ENCODE data around the gene TIAL1. TPM values are rescaled to one million over a fixed set of nuclear protein-coding genes. Genes with fewer than 3 reads are reported as not detected.

The TIAL1 gene
- total and polyA plus RNA-seq, 2 of the 4 experiments (the other 2 are of a cell fraction) = 28.0 to 83.5 TPM

DNA sequence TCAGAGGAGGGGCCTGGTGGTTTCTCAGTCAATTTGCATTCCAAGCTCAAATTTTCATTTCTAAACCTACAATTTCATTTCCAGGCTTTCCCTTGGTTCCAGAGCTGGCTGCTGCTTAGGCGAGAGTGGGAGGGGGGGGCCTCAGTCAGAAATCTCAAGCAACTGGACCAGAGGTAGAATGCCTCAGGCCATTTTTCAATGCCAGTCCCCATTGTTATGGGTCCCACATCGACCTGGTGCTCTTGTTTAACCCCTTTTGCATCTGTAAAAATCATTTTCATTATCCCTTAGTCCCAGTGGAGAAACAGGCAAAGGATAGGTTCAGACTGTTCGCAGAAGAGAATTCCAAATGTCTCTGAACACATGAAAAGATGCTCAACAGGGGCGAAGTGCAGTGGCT lies 40.9 kb upstream of the TIAL1 start (continued):
- no peak for TF ChIP-seq RAD21 (IDR thresholded peaks at IDR 0.05; ENCODE audit: low read length)

DNA sequence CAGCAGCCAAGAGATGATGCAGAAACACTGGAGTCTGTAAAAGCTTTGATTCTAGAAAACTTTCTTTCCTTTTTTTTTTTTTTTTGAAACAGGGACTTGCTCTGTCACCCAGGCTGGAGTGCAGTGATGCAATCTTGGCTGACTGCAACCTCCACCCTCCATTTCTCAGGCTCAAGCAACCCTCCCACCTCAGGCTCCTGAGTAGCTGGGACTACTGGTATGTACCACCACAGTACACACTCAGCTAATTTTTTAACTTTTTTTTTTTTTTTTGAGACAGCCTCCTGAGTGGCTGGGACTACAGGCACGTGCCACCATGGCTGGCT lies 37.4 kb upstream of the TIAL1 start:
- no peak for DNase-seq
- ChIA-PET CTCF (interaction anchor here (1.1 kb wide), 1 partner anchor 37 kb away, joined by 5 read pairs; the partner anchor contains the start of gene TIAL1), POLR2A (ENCODE audit: unreplicated experiment) (no interaction called here)
- Histone ChIP-seq H3K36me3 (ENCODE audit: control insufficient read depth, insufficient read depth, low read length) (no peaks in the 10 kb centered on the region), H3K4me1 (ENCODE audit: control insufficient read depth, insufficient read depth, low read length) (no peaks in the 10 kb centered on the region), H2AK5ac (ENCODE audit: low read depth, low read length) (no peak overlapping the region), H4K8ac (ENCODE audit: low read depth in 2 of 2, low read length in 2 of 2) (no peak overlapping the region), H3K4me3 (ENCODE audit: insufficient read depth, low read depth, low read length) (no peak overlapping the region), H3K56ac (ENCODE audit: extremely low read depth, insufficient read depth, low read length) (no peak overlapping the region), H4K20me1 (ENCODE audit: insufficient read depth, low read length) (no peaks in the 10 kb centered on the region), H2AK9ac (replicated peaks; ENCODE audit: low read depth, low read length, poor library complexity) (no peak overlapping the region), H3K27me3 (ENCODE audit: control insufficient read depth, insufficient read depth, low read length) (no peaks in the 10 kb centered on the region; the same call in none of the 2 replicates), H3K9me1 (ENCODE audit: insufficient read depth, low read length) (no peaks in the 10 kb centered on the region; the same call in 1 of the 2 replicates), H4K5ac (ENCODE audit: low read depth, low read length) (no peak overlapping the region), H3K79me1 (ENCODE audit: low read depth in 1 of 2, low read length in 2 of 2) (no peaks in the 10 kb centered on the region), H3K18ac (ENCODE audit: low read depth, low read length) (no peak overlapping the region), H2BK5ac (ENCODE audit: low read depth, low read length, poor library complexity, severe bottlenecking) (no peak overlapping the region), H2AFZ (replicated peaks; ENCODE audit: low read length, poor library complexity) (no peak overlapping the region), H3K14ac (replicated peaks; ENCODE audit: low read depth, low read length) (no peak overlapping the region), H3K9ac (ENCODE audit: low read depth, low read length) (no peak overlapping the region), H3K27ac (ENCODE audit: insufficient read depth, low read length) (no peak overlapping the region), H2BK20ac (ENCODE audit: low read depth, low read length) (no peak overlapping the region), H2BK120ac (ENCODE audit: low read depth, low read length) (no peak overlapping the region), H3K23ac (ENCODE audit: low read depth, low read length) (no peak overlapping the region), H4K91ac (ENCODE audit: insufficient read depth, low read depth, low read length) (no peak overlapping the region), H3K4me2 (ENCODE audit: low read depth, low read length) (no peak overlapping the region), H3K4ac (ENCODE audit: low read depth, low read length) (no peak overlapping the region), H2BK15ac (ENCODE audit: low read depth, low read length) (no peak overlapping the region), H3K9me3 (ENCODE audit: control insufficient read depth, insufficient read depth, low read length) (no peaks in the 10 kb centered on the region)
- no TSS peak for BruUV-seq (replicated peaks)
- no peak for TF ChIP-seq MAZ (IDR thresholded peaks at IDR 0.05; ENCODE audit: borderline replicate concordance, low read depth, low read length)
- TF ChIP-seq CEBPB (IDR thresholded peaks at IDR 0.05; ENCODE audit: low read depth, low read length) = peak; percentile 70
- WGBS, 2 experiments (ENCODE audit: extremely low coverage in 2 of 2, insufficient read length in 1 of 2) = no CpG with 5 or more reads among the region's 1 CpG
- in situ Hi-C loops (cut with MboI; ENCODE audit: low sequenced_read_pairs) = no loop called here
- intact Hi-C loops (cut with micrococcal nuclease) = no loop called here
- ATAC-seq (ENCODE audit: low read depth) = peak; percentile 32; the same call in 1 of the 2 replicates
- dilution Hi-C loops (cut with HindIII; ENCODE audit: low sequenced_read_pairs, unreplicated experiment) = no loop called here

Data from IMR-90 (cell line).